Skeletal muscle tissue (tissue), 4 donors: ENCODE data around the gene KANK4. TPM values are rescaled to one million over a fixed set of nuclear protein-coding genes. Genes with fewer than 3 reads are reported as not detected.
"Not testable (repeated sequence)": the region's sequence is repeated elsewhere in the genome, so short reads cannot be mapped to it uniquely, and the experiment has no call there.

Experiments
- H3K27ac ChIP-seq: one replicate; pipeline ENCODE4 v1.7.0; 2013; ENCODE audit warnings: mild to moderate bottlenecking, low read depth, low read length, inconsistent platforms
- H3K27me3 ChIP-seq, 3 donors: one replicate each; pipeline ENCODE4 v1.7.0; 2013; ENCODE audit warnings: low read length in 3 of 3; ENCODE audit not compliant: control insufficient read depth in 3 of 3, insufficient read depth in 3 of 3
- H3K36me3 ChIP-seq, 3 donors: one replicate each; pipeline ENCODE4 v1.7.0; 2013; ENCODE audit warnings: low read length in 3 of 3; ENCODE audit not compliant: control insufficient read depth in 3 of 3, insufficient read depth in 3 of 3
- H3K4me1 ChIP-seq, 3 donors: one replicate each; pipeline ENCODE4 v1.7.0; 2013; ENCODE audit warnings: low read length in 3 of 3, mild to moderate bottlenecking in 3 of 3; ENCODE audit not compliant: control insufficient read depth in 3 of 3, insufficient read depth in 3 of 3
- H3K4me3 ChIP-seq, 3 donors: one replicate each; pipeline ENCODE4 v1.7.0; 2013; ENCODE audit warnings: low read length in 3 of 3
- H3K9ac ChIP-seq, 3 donors: one replicate each; pipeline ENCODE4 v1.7.0; 2013; ENCODE audit warnings: low read length in 3 of 3, mild to moderate bottlenecking in 3 of 3, moderate library complexity in 2 of 3, low read depth in 1 of 3
- H3K9me3 ChIP-seq, 3 donors: one replicate each; pipeline ENCODE4 v1.7.0; 2013; ENCODE audit warnings: low read length in 3 of 3; ENCODE audit not compliant: control insufficient read depth in 3 of 3
- total RNA-seq: library from RNA; depleted of rRNA; stranded (reverse); fragments of >200 nt; gene quantifications from one replicate; pipeline ENCODE4 v1.2.3, GENCODE V29; 2014
- donor health status: Osteomylitis.

KANK4 gene
- total RNA-seq, 1 donor from 2014 or later = 8.4 TPM

GRCh38 chr1:62265956-62266935, 53.0 kb downstream of the KANK4 start:
- no peaks in the 10 kb centered on the region for H3K36me3 ChIP-seq
- H3K9me3 ChIP-seq = no peaks in the 10 kb centered on the region
- H3K27ac ChIP-seq = no peak overlapping the region
- no peak overlapping the region for H3K4me3 ChIP-seq
- no peaks in the 10 kb centered on the region for H3K4me1 ChIP-seq
- no peaks in the 10 kb centered on the region for H3K27me3 ChIP-seq
- no peak overlapping the region for H3K9ac ChIP-seq

- H3K9ac ChIP-seq = no peak overlapping the region
- no peak overlapping the region for H3K4me3 ChIP-seq
- H3K36me3 ChIP-seq = no peaks in the 10 kb centered on the region
- no peaks in the 10 kb centered on the region for H3K27me3 ChIP-seq
- no peaks in the 10 kb centered on the region for H3K9me3 ChIP-seq
- no peaks in the 10 kb centered on the region for H3K4me1 ChIP-seq
- H3K27ac ChIP-seq = no peak overlapping the region
Measured at GRCh38 chr1:62263814-62264353, 55.4 kb downstream of the KANK4 start.

GRCh38 chr1:62263006-62263813, 56.0 kb downstream of the KANK4 start:
- no peak overlapping the region for H3K4me3 ChIP-seq
- H3K36me3 ChIP-seq = no peaks in the 10 kb centered on the region
- no peaks in the 10 kb centered on the region for H3K9me3 ChIP-seq
- H3K27ac ChIP-seq = no peak overlapping the region
- H3K4me1 ChIP-seq = no peaks in the 10 kb centered on the region
- H3K9ac ChIP-seq = no peak overlapping the region
- no peaks in the 10 kb centered on the region for H3K27me3 ChIP-seq

GRCh38 chr1:62260688-62261087, 58.5 kb downstream of the KANK4 start:
- H3K9me3 ChIP-seq = no peaks in the 10 kb centered on the region
- no peaks in the 10 kb centered on the region for H3K4me1 ChIP-seq
- H3K27me3 ChIP-seq = no peaks in the 10 kb centered on the region

GRCh38 chr1:62259551-62259950, 59.7 kb downstream of the KANK4 start:
- no peaks in the 10 kb centered on the region for H3K27me3 ChIP-seq
- no peak overlapping the region for H3K27ac ChIP-seq
- no peak overlapping the region for H3K4me3 ChIP-seq
- no peak overlapping the region for H3K9ac ChIP-seq
- no peaks in the 10 kb centered on the region for H3K4me1 ChIP-seq
- no peaks in the 10 kb centered on the region for H3K36me3 ChIP-seq
- H3K9me3 ChIP-seq = no peaks in the 10 kb centered on the region

More at GRCh38 chr1:62260688-62261087, 58.5 kb downstream of the KANK4 start:
- Histone ChIP-seq H3K4me3 (no peak overlapping the region), H3K9ac (no peak overlapping the region), H3K27ac (no peak overlapping the region), H3K36me3 (no peaks in the 10 kb centered on the region)

GRCh38 chr1:62250126-62250726, 69.0 kb downstream of the KANK4 start:
- Histone ChIP-seq H3K9ac (no peak overlapping the region), H3K4me3 (no peak overlapping the region), H3K4me1 (no peaks in the 10 kb centered on the region), H3K9me3 (no peaks in the 10 kb centered on the region), H3K36me3 (no peaks in the 10 kb centered on the region), H3K27ac (no peak overlapping the region), H3K27me3 (no peaks in the 10 kb centered on the region)

- no peaks in the 10 kb centered on the region for H3K4me1 ChIP-seq
- H3K36me3 ChIP-seq = no peaks in the 10 kb centered on the region
- H3K9ac ChIP-seq = no peak overlapping the region
- no peaks in the 10 kb centered on the region for H3K9me3 ChIP-seq
- H3K27me3 ChIP-seq = no peaks in the 10 kb centered on the region
- no peak overlapping the region for H3K27ac ChIP-seq
- no peak overlapping the region for H3K4me3 ChIP-seq
Measured at GRCh38 chr1:62247391-62248168, 71.7 kb downstream of the KANK4 start.

- H3K27ac ChIP-seq = no peak overlapping the region
- H3K27me3 ChIP-seq = no peaks in the 10 kb centered on the region
- no peaks in the 10 kb centered on the region for H3K9me3 ChIP-seq
- peaks cover 0 to 5% (median 0%) of the 10 kb centered on the region in 3 donors for H3K4me1 ChIP-seq
- H3K4me3 ChIP-seq = no peak overlapping the region
- no peak overlapping the region for H3K9ac ChIP-seq
- no peaks in the 10 kb centered on the region for H3K36me3 ChIP-seq
Measured at GRCh38 chr1:62245201-62245600, 74.0 kb downstream of the KANK4 start.

- H3K9me3 ChIP-seq, H3K4me1 ChIP-seq, H3K36me3 ChIP-seq, H3K27ac ChIP-seq, H3K9ac ChIP-seq, H3K4me3 ChIP-seq, H3K27me3 ChIP-seq: not testable (repeated sequence)
Measured at GRCh38 chr1:62244380-62244779, 74.9 kb downstream of the KANK4 start.
